ENCODE results near the gene PPP1R9A.

PPP1R9A gene

GRCh38 chr7:94909179-94909466 is 1.7 kb downstream of the PPP1R9A start:
- peak overlapping the region; percentile 99 for H3K27ac ChIP-seq
- no peak for TF ChIP-seq CTCF (conservative IDR thresholded peaks at IDR 0.05)

GRCh38 chr7:94912085-94912484 is 4.7 kb downstream of the PPP1R9A start:
- H3K27ac ChIP-seq = no peak overlapping the region
- TF ChIP-seq CTCF (conservative IDR thresholded peaks at IDR 0.05) = no peak

- no peak overlapping the region for H3K27ac ChIP-seq
- TF ChIP-seq CTCF (conservative IDR thresholded peaks at IDR 0.05) = no peak
These were observed 6.0 kb downstream of the PPP1R9A start for GRCh38 chr7:94913391-94913790.

GRCh38 chr7:94921911-94922310 is 14.5 kb downstream of the PPP1R9A start:
- H3K27ac ChIP-seq = no peak overlapping the region
- TF ChIP-seq CTCF (conservative IDR thresholded peaks at IDR 0.05) = no peak

- no peak overlapping the region for H3K27ac ChIP-seq
- no peak for TF ChIP-seq CTCF (conservative IDR thresholded peaks at IDR 0.05)
These were observed 15.1 kb downstream of the PPP1R9A start for GRCh38 chr7:94922457-94922856.

- no peak overlapping the region for H3K27ac ChIP-seq
- TF ChIP-seq CTCF (conservative IDR thresholded peaks at IDR 0.05) = no peak
These were observed 16.0 kb downstream of the PPP1R9A start for GRCh38 chr7:94923412-94923811.

GRCh38 chr7:94928168-94928707 is 20.8 kb downstream of the PPP1R9A start:
- TF ChIP-seq CTCF (conservative IDR thresholded peaks at IDR 0.05) = no peak
- H3K27ac ChIP-seq = no peak overlapping the region
